Activated CD8-positive, alpha-beta memory T cell treated with anti-CD3 and anti-CD28 coated beads for 4 hours (primary cell): ENCODE measurements around the gene PHYH.
"Not testable (repeated sequence)": the region's sequence is repeated elsewhere in the genome, so short reads cannot be mapped to it uniquely, and the experiment has no call there.

Experiments used
- DNase-seq, 2 donors: peaks; one replicate each; pipeline ENCODE4 v3.0.0-alpha.2; 2020; ENCODE audit warnings: low read depth in 2 of 2

The PHYH gene

DNA sequence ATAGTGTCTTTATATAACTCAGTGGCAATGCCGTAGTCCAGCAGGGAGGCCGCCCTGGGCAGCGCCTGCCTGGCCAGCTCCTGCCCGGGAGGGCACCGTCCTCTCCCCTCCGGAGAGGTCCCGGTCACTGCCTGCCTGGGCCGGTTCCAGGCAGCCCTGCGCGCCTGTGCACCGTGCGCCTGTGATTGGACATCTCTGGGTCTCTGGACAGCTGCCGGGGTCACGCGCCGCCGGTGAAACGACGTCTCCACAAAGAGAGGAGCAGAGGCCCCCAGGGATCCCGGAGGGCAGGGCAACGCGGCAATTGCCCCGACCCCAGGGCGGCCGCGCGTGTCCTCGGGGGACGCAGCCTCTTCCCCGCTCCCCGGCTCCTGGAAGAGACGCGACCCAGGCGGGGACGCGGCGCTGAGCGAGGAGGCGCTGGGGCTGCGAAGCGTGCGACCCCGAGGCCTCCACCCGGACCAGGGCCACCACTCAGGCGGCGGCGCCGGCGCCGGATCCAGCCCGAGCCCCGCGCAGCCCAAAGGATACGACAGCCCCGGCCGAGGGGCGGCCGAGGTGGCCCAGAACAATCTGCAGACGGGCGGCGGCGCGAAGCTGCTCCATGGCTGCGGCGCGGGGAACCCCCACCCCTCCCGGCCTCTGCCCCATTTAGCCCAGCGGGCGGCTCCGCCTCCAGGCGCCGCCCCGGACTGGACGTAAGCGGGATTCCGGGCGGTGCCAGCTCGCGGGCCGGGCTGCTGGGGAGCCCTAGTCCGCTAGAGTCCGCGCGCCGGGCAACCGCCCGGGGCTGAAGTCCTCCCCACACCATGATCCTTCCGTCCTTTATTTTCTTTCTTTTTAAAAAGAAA lies at the start of gene PHYH:
Gene PHYH, minus strand, starts transcription at position 628 of the 851 bp plus-strand sequence. Its CDS starts 22 bp downstream, at position 606.
- DNase-seq, result peak; percentile 53 to 58

DNA sequence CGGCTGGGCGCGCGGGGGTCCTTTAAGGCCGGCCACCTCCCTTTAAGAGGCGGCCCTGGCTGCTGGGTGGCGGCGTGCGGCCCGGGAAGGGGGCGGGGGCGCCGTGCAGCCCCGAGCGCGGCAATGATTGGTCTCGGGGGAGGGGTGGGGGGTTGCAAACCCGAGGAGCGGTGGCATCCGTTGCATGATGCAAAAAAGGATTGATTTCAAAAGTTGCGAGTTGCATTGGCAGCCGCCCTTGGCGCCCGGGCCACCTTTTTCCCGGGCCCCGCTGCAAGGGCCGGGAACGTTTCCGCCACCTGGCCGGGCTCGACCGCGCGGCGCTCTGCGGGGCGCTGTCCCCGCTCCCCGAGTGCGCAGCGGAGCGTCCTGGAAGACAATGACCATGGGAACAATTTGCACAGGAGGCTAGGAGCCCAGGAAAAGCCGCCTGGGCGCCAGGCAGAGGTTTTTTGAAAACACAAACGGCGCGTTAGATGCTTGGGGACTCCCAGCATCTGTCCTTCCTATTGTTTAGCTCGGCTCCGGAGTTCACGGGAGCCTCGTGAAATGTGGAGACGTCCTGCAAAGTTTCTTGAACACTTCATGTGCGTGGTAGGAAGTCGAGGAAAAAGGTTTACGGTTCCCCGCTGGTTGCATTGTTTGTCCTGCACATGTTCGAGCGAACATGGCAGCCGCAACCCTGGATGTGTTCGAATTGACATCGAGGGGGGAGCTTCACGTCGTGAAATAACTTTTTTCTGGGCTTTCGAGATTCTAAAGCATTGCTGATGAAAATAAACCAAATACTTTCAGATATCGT lies 48.6 kb upstream of the PHYH start, which contains the start of gene SEPHS1:
Gene SEPHS1, minus strand, starts transcription at position 78 of the 802 bp plus-strand sequence. CDS start 3,343 bp downstream, outside the sequence.
- DNase-seq, result peak; percentile 50 to 55

DNA sequence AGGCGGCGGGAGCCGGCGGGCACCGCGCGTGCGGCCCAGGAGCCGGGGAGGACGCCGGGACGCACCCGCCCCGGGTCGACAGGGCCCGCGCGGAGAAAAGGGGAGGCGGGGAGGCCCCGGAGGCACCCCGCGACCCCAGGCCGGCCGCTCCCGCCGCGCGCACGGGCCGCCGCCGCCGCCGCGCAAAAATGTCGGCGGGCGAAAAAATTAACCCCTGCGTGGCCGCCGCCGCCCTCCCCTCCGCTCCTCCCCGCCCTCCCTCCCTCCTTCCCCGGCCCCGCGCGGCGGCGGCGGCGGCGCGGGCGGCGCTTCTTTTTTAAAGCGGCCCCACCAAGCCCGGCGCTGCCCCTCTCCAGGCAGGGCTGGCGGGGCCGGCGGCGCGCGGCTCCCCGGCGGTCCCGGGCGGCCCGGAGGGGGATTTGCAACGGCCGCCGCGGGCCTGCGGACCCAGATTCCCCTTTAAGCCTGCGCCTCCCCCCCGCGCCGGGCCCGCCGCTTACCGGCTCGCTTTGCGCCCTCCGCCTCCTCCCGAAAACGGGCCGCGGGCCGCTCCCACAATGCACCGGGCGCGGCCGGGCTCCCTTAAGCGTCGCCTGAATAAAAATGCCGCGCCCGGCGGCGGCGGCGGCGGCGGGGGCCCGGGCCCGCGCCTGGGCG lies 47.8 kb upstream of the PHYH start:
- DNase-seq, result peak; percentile 47 to 51

- DNase-seq, result no peak
Observed at GRCh38 chr10:13347043-13347499, 47.2 kb upstream of the PHYH start.

- DNase-seq, result no peak
Observed at GRCh38 chr10:13346283-13347042, 46.6 kb upstream of the PHYH start.

DNA sequence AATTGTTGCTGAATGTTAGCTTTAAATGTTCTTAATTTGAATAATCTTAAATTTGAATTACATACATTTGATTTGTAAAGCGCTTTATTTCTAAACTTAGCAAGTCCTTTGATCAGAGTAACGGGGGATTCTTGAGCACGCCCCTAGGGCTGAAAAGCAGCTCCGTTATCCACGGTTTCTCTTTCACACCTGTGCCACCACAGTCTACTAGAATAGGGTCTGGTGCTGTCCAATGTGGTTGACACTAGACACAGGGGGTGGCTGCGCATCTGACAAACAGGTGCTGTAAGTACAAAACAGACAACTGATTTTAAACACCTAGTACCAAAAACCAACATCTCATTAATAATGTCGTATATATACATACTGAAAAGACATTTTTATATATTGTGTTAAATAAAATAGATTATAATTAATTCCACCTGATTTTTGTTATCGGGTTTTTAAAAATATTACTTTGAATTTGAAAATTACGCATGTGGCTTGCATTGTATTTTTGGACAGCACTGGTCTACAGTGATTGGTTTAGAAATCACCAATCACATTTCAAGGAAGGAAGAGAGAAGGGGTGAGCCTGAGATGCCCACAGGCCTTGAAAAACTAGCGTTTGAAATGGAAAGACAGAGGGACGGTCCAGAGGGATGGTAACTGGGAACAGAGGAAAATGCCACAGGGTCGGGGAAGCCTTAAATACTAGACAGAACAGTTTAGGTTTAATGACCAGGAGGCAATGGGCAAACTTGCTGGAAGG lies 40.9 kb upstream of the PHYH start:
- no peak for DNase-seq

- DNase-seq, result no peak
Observed at GRCh38 chr10:13340068-13340467, 40.2 kb upstream of the PHYH start.

DNA sequence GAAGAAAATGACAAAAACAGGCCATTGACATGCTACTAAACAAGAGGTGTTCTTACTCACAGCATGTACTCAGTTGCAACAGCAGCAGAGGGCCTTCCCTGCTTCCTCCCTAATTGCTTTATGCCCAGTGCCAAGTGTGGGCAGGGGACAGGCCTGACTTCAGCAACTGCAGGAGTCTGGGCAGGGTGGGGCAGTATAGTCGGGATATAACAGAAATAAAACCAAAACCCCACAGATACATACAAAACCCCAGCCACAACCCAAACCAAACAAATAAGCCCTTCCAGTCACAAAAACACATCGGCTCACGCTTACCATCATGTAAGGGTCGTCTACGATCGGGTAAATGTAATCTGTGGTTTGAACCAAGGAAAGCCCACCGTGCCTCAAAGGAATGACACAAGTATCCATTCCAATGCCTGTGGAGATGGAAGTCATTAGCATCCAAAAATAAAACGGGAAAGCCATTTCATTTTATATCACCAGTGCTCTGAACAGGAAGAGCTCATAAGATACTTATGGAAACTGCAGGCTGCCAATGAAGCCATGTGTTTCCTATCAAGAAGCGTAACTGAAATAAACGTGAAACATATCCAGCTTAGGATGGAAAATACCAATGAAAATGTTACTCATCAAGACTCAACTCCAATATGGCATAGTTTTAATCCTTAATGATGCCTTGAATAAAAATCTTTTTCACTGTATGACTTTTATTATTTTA lies 38.7 kb upstream of the PHYH start:
- no peak for DNase-seq

DNA sequence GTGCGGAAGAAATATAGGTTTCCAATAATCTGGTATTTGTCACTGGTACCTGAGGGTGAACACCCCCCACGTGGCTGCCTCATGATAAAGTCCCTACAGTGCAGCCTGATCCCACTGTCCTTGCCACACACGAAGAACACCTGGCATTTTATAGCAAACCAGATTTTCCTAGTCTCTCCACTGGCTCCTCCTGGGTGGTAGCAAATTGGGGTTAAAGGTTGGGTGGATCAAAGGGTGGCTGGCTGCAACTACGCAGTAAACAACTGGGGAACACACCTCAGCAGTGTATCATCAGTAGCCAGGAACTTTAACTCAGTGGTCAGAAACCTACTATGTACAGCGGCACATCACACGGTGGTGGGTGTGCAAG lies 37.9 kb upstream of the PHYH start:
- no peak for DNase-seq

GRCh38 chr10:13337128-13337826 lies 37.4 kb upstream of the PHYH start:
- no peak for DNase-seq

- no peak for DNase-seq
Observed at GRCh38 chr10:13335881-13336280, 36.0 kb upstream of the PHYH start.

- DNase-seq, result no peak
Observed at GRCh38 chr10:13334556-13334955, 34.7 kb upstream of the PHYH start.

- no peak for DNase-seq
Observed at GRCh38 chr10:13331646-13332045, 31.8 kb upstream of the PHYH start.

DNA sequence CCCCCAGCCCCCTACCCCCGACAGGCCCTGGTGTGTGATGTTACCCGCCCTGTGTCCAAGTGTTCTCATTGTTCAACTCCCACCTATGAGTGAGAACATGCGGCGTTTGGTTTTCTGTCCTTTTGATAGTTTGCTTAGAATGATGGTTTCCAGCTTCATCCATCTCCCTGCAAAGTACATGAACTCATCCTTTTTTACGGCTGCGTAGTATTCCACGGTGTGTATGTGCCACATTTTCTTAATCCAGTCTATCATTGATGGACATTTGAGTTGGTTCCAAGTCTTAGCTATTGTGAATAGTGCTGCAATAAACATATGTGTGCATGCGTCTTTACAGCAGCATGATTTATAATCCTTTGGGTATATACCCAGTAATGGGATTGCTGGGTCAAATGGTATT lies 31.1 kb upstream of the PHYH start:
- DNase-seq, result not testable (repeated sequence)

DNA sequence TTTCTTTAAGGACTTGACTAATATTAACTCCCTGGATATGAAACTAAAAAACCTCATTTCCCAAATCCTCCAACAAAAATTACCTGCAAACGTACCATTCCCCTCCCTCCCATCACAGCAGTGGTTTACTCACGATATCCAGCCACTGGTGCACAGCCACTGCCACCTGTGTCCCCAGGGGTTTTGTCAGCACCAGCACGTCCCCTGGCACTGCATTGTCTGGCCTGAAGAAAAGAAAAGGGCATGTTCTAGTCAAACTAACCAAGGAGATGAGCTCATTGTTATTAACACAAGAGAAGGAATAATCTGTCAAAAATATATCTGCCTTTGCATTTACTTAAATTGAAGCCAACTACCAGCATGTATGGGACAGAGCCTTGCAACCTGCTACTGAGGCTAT lies 29.7 kb upstream of the PHYH start:
- DNase-seq, result no peak

DNA sequence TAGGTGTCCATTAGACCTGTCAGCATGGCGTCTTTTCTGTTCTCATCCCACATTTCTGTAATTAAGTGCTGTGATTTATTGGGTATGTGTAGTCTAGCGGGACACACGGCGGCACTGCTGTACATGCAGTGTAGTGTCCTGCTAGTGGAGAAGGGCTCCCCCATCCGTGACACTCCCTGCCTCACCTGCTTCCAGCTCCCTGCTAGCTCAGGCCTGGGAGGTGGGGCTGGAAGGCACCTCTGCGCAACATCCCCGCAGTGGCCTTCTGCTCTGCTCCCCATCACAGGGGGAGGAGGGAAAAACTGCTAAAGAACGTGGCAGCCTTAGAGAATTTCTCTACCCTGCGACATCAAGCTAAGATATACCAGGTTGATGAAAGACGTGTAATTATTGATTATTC lies 28.7 kb upstream of the PHYH start:
- DNase-seq, result no peak

- no peak for DNase-seq
Observed at GRCh38 chr10:13328126-13328525, 28.3 kb upstream of the PHYH start.

DNA sequence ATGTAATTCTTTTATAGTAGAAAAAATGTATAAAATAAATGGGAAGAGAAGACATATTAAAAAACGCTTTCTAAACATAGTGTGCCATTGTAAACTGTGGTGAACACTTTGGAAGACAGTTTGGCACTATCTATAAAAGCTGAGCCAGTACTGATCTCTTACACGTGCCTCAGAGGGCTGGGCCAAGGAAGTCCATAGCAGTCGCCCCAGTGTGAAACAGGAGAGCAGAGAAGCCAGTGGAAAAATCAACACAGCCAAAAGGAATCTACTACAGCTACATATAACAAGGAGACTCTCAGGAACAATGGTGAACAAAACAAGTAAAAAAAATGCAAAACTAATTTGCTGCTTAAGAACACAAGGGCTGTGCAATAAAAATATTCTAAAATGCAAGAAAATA lies 27.7 kb upstream of the PHYH start:
- DNase-seq, result no peak

DNA sequence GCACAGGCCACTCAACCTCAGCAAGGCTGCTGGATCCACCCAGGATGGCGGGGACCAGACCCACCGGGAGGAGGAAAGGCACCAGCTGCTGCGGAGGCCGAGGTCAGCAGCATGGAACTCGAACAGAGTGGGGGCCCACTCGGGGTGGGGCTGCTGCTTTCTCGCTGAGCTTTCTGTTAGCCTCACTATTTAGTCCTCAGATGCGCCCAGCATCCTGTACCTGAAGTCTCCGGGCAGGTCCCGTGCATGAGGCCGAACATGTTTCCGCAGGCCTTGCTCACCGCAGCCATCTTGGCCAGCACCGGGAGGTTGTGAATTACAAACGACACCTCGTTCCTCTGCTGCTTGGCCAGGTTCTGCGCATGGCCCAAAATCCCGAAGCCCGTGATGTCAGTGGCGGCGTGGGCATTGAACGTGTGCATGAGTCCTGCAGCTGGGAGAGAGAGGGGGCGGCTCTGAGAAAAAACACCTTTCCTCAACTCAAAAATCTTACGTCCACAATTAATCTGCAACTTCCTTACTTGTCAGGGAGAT lies 22.8 kb upstream of the PHYH start:
- no peak for DNase-seq
